ENCODE results near the gene SMARCD1. TPM values are rescaled to one million over a fixed set of nuclear protein-coding genes. Genes with fewer than 3 reads are reported as not detected.

The SMARCD1 gene
- total and polyA plus RNA-seq, 2 experiments from 2014 or later, result 124 to 287 TPM

DNA sequence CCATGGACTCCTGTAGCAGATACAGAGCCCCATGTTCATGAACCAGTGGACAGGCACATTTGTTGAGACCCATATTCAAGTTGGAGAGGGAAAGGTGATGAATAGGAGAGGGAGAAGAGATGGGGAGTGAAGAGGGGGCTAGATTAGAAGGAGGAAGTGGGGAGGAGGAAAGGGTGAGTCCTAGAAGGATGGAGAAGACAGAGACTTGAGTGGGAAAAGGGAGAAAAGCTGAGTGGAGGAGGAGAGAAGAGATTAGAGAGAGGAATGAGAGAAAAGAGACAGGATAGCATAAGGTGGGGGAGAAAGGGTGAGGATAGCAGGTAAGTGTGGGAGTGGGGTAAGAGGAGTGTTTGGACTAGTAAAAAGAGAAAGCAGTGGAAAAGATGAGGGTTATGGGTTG lies 32.6 kb upstream of the SMARCD1 start:
- Histone ChIP-seq H3K4me1 (ENCODE audit: insufficient read depth) (peaks cover 17% of the 10 kb centered on the region), H3K79me2 (replicated peaks; ENCODE audit: insufficient read depth) (no peaks in the 10 kb centered on the region), H2AFZ (no peak overlapping the region), H3K27me3 (ENCODE audit: insufficient read depth) (peaks cover 99% of the 10 kb centered on the region), H3K4me3 (no peak overlapping the region), H3F3A (replicated peaks; ENCODE audit: low read depth) (peaks cover 14% of the 10 kb centered on the region), H3K27ac (ENCODE audit: low read depth) (no peak overlapping the region), H3K9me2 (ENCODE audit: insufficient read depth) (no peaks in the 10 kb centered on the region), H4K20me1 (replicated peaks; ENCODE audit: insufficient read depth) (no peaks in the 10 kb centered on the region; the same call in 1 of the 2 replicates), H3K36me3 (ENCODE audit: insufficient read depth) (no peaks in the 10 kb centered on the region), H3K4me2 (no peak overlapping the region)
- H3K9me3 Mint-ChIP-seq, result no peaks in the 10 kb centered on the region; the same call in none of the 3 replicates
- peaks cover 31% of the 10 kb centered on the region for H3K4me1 Mint-ChIP-seq
- no peak overlapping the region for H3K27ac Mint-ChIP-seq
- ATAC-seq (no peak), DNase-seq (ENCODE audit: low spot score) (no peak)
- no peak overlapping the region for H3K4me3 Mint-ChIP-seq
- H3K27me3 Mint-ChIP-seq (ENCODE audit: insufficient read depth, low read depth, poor library complexity), result peaks cover 70% of the 10 kb centered on the region
- TF ChIP-seq, protein P1, sequence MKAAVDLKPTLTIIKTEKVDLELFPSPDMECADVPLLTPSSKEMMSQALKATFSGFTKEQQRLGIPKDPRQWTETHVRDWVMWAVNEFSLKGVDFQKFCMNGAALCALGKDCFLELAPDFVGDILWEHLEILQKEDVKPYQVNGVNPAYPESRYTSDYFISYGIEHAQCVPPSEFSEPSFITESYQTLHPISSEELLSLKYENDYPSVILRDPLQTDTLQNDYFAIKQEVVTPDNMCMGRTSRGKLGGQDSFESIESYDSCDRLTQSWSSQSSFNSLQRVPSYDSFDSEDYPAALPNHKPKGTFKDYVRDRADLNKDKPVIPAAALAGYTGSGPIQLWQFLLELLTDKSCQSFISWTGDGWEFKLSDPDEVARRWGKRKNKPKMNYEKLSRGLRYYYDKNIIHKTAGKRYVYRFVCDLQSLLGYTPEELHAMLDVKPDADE (IDR thresholded peaks at IDR 0.05), result no peak
- TF ChIP-seq POLR2AphosphoS5 (IDR thresholded peaks at IDR 0.05; ENCODE audit: low read depth), result no peak
- TF ChIP-seq STAT1 (IDR thresholded peaks at IDR 0.05; ENCODE audit: unreplicated experiment), result no peak
- TF ChIP-seq JUNB (IDR thresholded peaks at IDR 0.05; ENCODE audit: unreplicated experiment), result no peak
- no peak for TF ChIP-seq ZNF331 (CRISPR knock-in tag; IDR thresholded peaks at IDR 0.05; ENCODE audit: low read depth)
- no peak for TF ChIP-seq ZNF462 (CRISPR knock-in tag; IDR thresholded peaks at IDR 0.05)
- TF ChIP-seq NANOG (IDR thresholded peaks at IDR 0.05; ENCODE audit: borderline replicate concordance), result no peak
- no peak for TF ChIP-seq ZNF114 (CRISPR knock-in tag; IDR thresholded peaks at IDR 0.05)
- H3K36me3 Mint-ChIP-seq (ENCODE audit: low read depth), result no peaks in the 10 kb centered on the region; the same call in 2 of the 3 replicates
